Omental fat pad (tissue), 4 donors: ENCODE data around the gene BACE2. TPM values are rescaled to one million over a fixed set of nuclear protein-coding genes. Genes with fewer than 3 reads are reported as not detected.

Source experiments
- ATAC-seq: fragments of 150-250 bp; one replicate; pipeline ENCODE4 v1.9.1; 2016; ENCODE audit warnings: mild to moderate bottlenecking, moderate library complexity; ENCODE audit not compliant: low FRiP score
- DNase-seq: peaks from one replicate; pipeline ENCODE4 v3.0.0-alpha.2; 2019; ENCODE audit warnings: low spot score
- CTCF ChIP-seq, 3 donors: fragments of 450-650 bp; IDR thresholded peaks; one replicate each; pipeline ENCODE4 v1.5.1; 2016 to 2017; ENCODE audit warnings: antibody characterized with exemption in 3 of 3, mild to moderate bottlenecking in 3 of 3, moderate library complexity in 2 of 3
- total RNA-seq, 4 donors: library from RNA; depleted of rRNA; stranded (reverse); fragments of >200 nt; gene quantifications; one replicate each; pipeline ENCODE4 v1.1.0, GENCODE V29; 2016

The BACE2 gene
- total RNA-seq, 4 donors from 2014 or later, result 23.5 to 39.3 (median 37.0) TPM

- ATAC-seq, result no peak
- TF ChIP-seq CTCF (IDR thresholded peaks at IDR 0.05), result no peak
- DNase-seq, result no peak
Observed at GRCh38 chr21:41228492-41228891, 60.5 kb downstream of the BACE2 start.

- no peak for TF ChIP-seq CTCF (IDR thresholded peaks at IDR 0.05)
- no peak for DNase-seq
- ATAC-seq, result no peak
Observed at GRCh38 chr21:41228958-41229357, 61.0 kb downstream of the BACE2 start.

GRCh38 chr21:41229509-41230248, 61.7 kb downstream of the BACE2 start:
- no peak for ATAC-seq
- DNase-seq, result no peak
- no peak for TF ChIP-seq CTCF (IDR thresholded peaks at IDR 0.05)

GRCh38 chr21:41230497-41230896, 62.5 kb downstream of the BACE2 start:
- ATAC-seq (no peak), DNase-seq (no peak)
- no peak for TF ChIP-seq CTCF (IDR thresholded peaks at IDR 0.05)

GRCh38 chr21:41231060-41231459, 63.1 kb downstream of the BACE2 start:
- no peak for DNase-seq
- no peak for TF ChIP-seq CTCF (IDR thresholded peaks at IDR 0.05)
- ATAC-seq, result no peak

GRCh38 chr21:41232013-41232412, 64.1 kb downstream of the BACE2 start:
- no peak for ATAC-seq
- no peak for TF ChIP-seq CTCF (IDR thresholded peaks at IDR 0.05)
- no peak for DNase-seq

GRCh38 chr21:41233916-41234315, 66.0 kb downstream of the BACE2 start:
- no peak for TF ChIP-seq CTCF (IDR thresholded peaks at IDR 0.05)
- no peak for ATAC-seq
- no peak for DNase-seq
